Measurements from ENCODE around the gene PLCB2. TPM values are rescaled to one million over a fixed set of nuclear protein-coding genes. Genes with fewer than 3 reads are reported as not detected.

The PLCB2 gene
- total and polyA plus RNA-seq, 2 donors (not counting 1 experiment from before 2014, with no cell fraction given) = 166 to 312 TPM

DNA sequence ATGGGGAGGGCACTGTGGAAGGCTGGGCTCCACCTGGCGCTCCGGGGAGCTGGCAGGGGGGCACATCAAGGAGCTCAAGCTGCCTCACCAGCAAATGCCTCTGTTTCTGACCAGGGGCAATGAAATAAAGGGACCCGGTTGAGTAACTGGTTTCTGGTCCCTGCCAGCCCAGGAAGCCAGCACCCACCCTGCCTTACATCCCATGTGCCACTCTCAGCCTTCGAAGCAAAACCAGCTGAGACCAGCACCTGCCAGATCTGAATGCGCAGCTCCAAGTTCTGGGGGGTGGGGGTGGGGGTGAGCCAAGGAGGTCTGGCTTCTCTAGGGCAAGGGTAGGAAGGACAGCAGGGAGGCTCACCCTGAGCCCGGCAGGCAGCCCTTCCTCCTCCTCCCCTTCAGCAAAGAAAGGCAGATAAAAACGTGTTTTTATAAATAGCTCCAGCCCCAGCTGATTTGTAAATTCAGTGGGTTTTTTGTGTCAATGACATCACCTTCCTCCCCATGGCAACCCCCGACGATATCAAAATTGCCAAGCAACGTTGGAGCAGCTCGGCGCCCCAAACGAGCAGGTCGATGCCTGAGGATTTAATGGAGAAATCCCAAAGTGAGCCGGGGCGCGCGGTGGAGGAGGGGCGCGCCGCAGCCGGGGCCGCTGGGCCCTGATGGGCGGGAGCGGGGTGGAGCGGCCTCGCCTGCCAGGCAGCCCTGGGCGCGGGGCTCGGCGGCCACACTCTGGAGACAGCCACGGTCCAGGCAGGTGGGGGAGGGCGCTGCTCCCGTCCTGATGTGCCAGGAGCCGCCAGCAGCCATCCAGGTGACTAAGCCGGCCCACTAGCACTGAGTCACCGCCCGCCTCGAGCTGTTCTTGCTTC lies 69.0 kb downstream of the PLCB2 start, which contains the start of gene PAK6:
PAK6 (plus strand) TSS at position 532 of the 872 bp plus-strand sequence. CDS start 25,723 bp downstream, outside the sequence.
- TF ChIP-seq EZH2 (IDR thresholded peaks at IDR 0.05; ENCODE audit: borderline replicate concordance, insufficient read depth, low read depth, low read length, poor library complexity, severe bottlenecking) = no peak
- H3K27ac Mint-ChIP-seq = peak within 1 kb of the TSS; percentile 5
- H3K36me3 ChIP-seq (replicated peaks in 1 of 2; ENCODE audit: control extremely low read depth in 1 of 2, control insufficient read depth in 1 of 2, extremely low read depth in 1 of 2, insufficient read depth in 2 of 2, low read length in 1 of 2) = no peaks in the 10 kb centered on the region
- peaks cover 9% of the 10 kb centered on the region for H3K27me3 Mint-ChIP-seq
- ChIA-PET POLR2A (interaction anchor here (0.6 to 0.9 kb wide), 2 partner anchors 45 to 69 kb away, joined by 3 read pairs; partner anchors contain the start of gene PLCB2), CTCF (interaction anchor here (0.9 to 5.0 kb wide), 7 partner anchors 13 to 193 kb away, joined by 3 to 22 read pairs (median 5); partner anchors contain the start of gene PLCB2)
- no peaks in the 10 kb centered on the region for H3K9me3 Mint-ChIP-seq (ENCODE audit: insufficient read depth)
- peaks cover 0 to 18% (median 6%) of the 10 kb centered on the region in 4 experiments for H3K27me3 ChIP-seq (replicated peaks in 1 of 4; ENCODE audit: control extremely low read depth in 1 of 4, control insufficient read depth in 3 of 4, insufficient read depth in 4 of 4, low read length in 3 of 4)
- no peaks in the 10 kb centered on the region for H3K79me2 ChIP-seq (ENCODE audit: control insufficient read depth, insufficient read depth, low read length)
- DNase-seq = peak; percentile 74
- peak within 1 kb of the TSS; percentile 92 for H3K4me2 ChIP-seq (replicated peaks; ENCODE audit: low read depth, low read length, poor library complexity, severe bottlenecking)
- H3K27ac ChIP-seq (ENCODE audit: low read length in 2 of 2) = peak within 1 kb of the TSS in 1 of 2 donors; percentile 44
- H3K9me3 ChIP-seq (ENCODE audit: control extremely low read depth in 1 of 3, control insufficient read depth in 2 of 3, insufficient read depth in 1 of 3, low read length in 2 of 3) = peaks cover 0 to 4% (median 0%) of the 10 kb centered on the region in 3 donors
- H2AFZ ChIP-seq (ENCODE audit: insufficient read depth, low read depth, low read length, poor library complexity, severe bottlenecking) = peak within 1 kb of the TSS; percentile 80
- H3K4me3 ChIP-seq (ENCODE audit: control extremely low read depth in 1 of 5, extremely low read depth in 1 of 5, insufficient read depth in 1 of 5, low read depth in 2 of 5, low read length in 4 of 5) = peak within 1 kb of the TSS in 4 of 5 experiments; percentile 22 to 55 (median 34)
- peaks cover 30 to 31% of the 10 kb centered on the region in 2 donors for H3K4me1 ChIP-seq (ENCODE audit: control insufficient read depth in 2 of 2, insufficient read depth in 2 of 2, low read length in 2 of 2)
- H3K4me1 Mint-ChIP-seq = peaks cover 36% of the 10 kb centered on the region
- intact Hi-C loops (cut with micrococcal nuclease) = no loop called here
- no peaks in the 10 kb centered on the region for H4K20me1 ChIP-seq (ENCODE audit: control insufficient read depth, insufficient read depth, low read length, poor library complexity, severe bottlenecking)
- 5% methylated on average over 35 of the region's 39 CpGs for WGBS (ENCODE audit: insufficient coverage)
- peak within 1 kb of the TSS; percentile 71 for H3K4me3 Mint-ChIP-seq
- H3K9ac ChIP-seq (ENCODE audit: low read length) = peak within 1 kb of the TSS; percentile 76
- peak; percentile 39 for ATAC-seq (ENCODE audit: low read depth)

Other genes with a start within 250 kb of the PLCB2 start
- gene BMF, start 199.1 kb downstream of the PLCB2 start, total RNA-seq = 343 and 344 TPM in 2 replicates
- gene BMF, start 199.1 kb downstream of the PLCB2 start, polyA plus RNA-seq = 43.2 and 95.9 TPM in 2 replicates
- gene BUB1B, start 146.9 kb downstream of the PLCB2 start, total RNA-seq = 2.9 and 4.4 TPM in 2 replicates
- 0.70 and 0.78 TPM in 2 replicates for gene BUB1B, start 146.9 kb downstream of the PLCB2 start, polyA plus RNA-seq
- 0.80 and 1.2 TPM in 2 replicates for gene PAK6, start 68.9 kb downstream of the PLCB2 start, total RNA-seq
- 0.45 and 0.76 TPM in 2 replicates for gene PAK6, start 68.9 kb downstream of the PLCB2 start, polyA plus RNA-seq
- gene ANKRD63, start 24.9 kb downstream of the PLCB2 start, total RNA-seq = 0.25 and 0.44 TPM in 2 replicates
- not detected in 2 replicates for gene ANKRD63, start 24.9 kb downstream of the PLCB2 start, polyA plus RNA-seq
- 5.3 and 7.0 TPM in 2 replicates for gene INAFM2, start 15.8 kb upstream of the PLCB2 start, total RNA-seq
- 1.8 and 3.0 TPM in 2 replicates for gene INAFM2, start 15.8 kb upstream of the PLCB2 start, polyA plus RNA-seq
- 1.6 and 2.8 TPM in 2 replicates for gene CCDC9B, start 33.0 kb upstream of the PLCB2 start, total RNA-seq
- 1.1 and 2.4 TPM in 2 replicates for gene CCDC9B, start 33.0 kb upstream of the PLCB2 start, polyA plus RNA-seq
- not detected in 2 replicates for gene PHGR1, start 43.1 kb upstream of the PLCB2 start, total RNA-seq
- gene PHGR1, start 43.1 kb upstream of the PLCB2 start, polyA plus RNA-seq = not detected in 2 replicates
- 0.15 and 0.71 TPM in 2 replicates for gene DISP2, start 50.3 kb upstream of the PLCB2 start, total RNA-seq
- 0.13 and 0.43 TPM in 2 replicates for gene DISP2, start 50.3 kb upstream of the PLCB2 start, polyA plus RNA-seq
- 12.6 and 14.0 TPM in 2 replicates for gene KNSTRN, start 74.8 kb upstream of the PLCB2 start, total RNA-seq
- 4.0 and 4.3 TPM in 2 replicates for gene KNSTRN, start 74.8 kb upstream of the PLCB2 start, polyA plus RNA-seq
- 106 and 114 TPM in 2 replicates for gene IVD, start 97.9 kb upstream of the PLCB2 start, total RNA-seq
- gene IVD, start 97.9 kb upstream of the PLCB2 start, polyA plus RNA-seq = 30.4 and 41.7 TPM in 2 replicates
- 34.7 and 34.8 TPM in 2 replicates for gene BAHD1, start 133.0 kb upstream of the PLCB2 start, total RNA-seq
- gene BAHD1, start 133.0 kb upstream of the PLCB2 start, polyA plus RNA-seq = 12.2 and 15.0 TPM in 2 replicates
- gene CHST14, start 163.0 kb upstream of the PLCB2 start, total RNA-seq = 14.7 and 16.7 TPM in 2 replicates
- gene CHST14, start 163.0 kb upstream of the PLCB2 start, polyA plus RNA-seq = 3.9 and 5.7 TPM in 2 replicates